Hematopoietic multipotent progenitor cell treated with erythropoietin and hydrocortisone succinate and interleukin-3 and kit ligand, for 17 days (in vitro differentiated cells): Measurements from ENCODE around the gene SAMM50.
A peak's percentile ranks its signal among the peaks of the same experiment; 100 is the strongest.

Source experiments
- DNase-seq: peaks from one replicate; pipeline ENCODE4 v3.0.0-alpha.2; 2015; ENCODE audit warnings: low spot score

Gene SAMM50

DNA sequence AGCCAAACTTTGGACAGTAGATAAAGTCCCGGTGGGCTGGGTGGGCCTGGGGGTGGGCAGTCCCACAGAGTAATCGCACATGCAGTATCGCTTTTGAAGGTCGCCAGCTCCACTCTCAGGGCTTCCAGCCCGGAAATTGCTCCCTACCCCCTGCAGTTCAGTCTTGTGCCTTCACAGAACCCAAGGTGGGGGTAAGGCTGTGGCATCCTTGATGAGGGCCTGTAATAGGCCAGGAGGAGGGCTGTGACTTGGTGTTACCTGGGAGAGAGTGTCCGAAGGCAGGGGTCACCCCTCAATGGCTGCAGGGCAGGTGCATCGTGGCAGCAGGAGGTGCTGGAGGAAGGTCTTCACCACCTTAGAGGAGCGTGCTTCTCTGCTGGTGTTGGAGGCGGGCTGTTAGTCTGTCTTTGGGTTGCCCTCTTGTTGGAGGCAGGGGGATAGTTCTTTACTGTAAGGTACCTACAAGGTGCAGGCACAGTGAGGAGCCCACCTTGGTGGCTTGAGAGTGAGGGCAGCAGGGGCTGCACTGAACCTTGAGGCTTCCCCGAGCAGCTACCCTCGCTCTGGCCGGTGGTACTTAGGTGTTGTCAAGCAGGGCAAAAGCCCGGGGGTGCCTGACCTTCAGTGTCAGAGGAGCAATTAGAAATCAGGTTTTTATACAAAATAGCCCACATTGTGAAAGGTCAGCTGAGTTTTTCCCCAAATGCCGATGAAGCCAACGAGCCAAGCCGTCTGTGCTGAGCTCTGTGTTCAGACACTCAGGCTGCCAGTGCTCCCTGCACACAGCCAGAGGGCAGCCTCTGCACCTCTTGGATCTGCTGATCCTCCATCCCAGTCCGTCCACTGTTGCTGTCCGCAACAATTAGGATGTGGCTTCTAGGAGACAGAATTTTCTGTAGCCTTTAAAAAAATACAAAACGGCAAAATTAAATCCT lies 21.9 kb downstream of the SAMM50 start:
- DNase-seq = no peak

DNA sequence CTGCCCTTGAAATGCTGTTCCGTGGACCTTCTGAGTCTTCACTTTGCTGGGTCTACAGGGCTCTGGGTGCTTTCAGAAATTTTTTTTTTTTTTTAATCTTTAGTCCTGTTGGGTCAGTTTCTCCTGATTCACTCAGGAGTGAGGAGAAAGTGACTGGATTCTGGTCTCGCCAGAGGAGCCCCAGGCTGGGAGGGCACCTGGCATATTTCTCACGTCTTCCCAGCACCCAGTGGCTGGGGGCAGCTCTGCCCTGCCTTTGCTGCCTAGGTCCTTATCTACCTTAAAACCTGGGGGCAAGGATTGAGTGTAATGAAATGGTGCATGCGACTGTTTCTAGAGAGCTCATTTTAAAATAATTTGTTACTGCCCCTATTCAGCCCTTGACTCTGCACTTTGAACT lies 23.3 kb downstream of the SAMM50 start:
- no peak for DNase-seq

DNA sequence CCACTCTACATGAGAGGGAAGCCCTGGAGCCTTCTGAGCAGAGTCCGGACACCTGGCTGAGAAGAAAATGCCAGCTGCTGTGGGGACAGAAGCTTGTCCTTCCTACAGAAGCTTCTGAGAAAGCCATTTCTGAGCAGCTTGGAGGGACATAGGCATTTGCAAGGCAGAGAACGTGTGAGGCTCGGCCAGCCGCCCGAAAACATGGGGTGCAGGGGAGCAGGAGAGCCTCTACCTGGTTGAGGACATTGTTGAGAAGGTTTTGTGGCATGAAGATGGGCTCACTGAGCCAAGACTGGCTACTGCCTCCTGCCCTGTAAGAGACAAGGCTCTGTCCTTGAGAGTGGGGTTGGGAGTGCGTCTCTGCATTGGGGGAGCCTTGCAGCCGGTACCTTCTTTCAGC lies 25.3 kb downstream of the SAMM50 start:
- no peak for DNase-seq

DNA sequence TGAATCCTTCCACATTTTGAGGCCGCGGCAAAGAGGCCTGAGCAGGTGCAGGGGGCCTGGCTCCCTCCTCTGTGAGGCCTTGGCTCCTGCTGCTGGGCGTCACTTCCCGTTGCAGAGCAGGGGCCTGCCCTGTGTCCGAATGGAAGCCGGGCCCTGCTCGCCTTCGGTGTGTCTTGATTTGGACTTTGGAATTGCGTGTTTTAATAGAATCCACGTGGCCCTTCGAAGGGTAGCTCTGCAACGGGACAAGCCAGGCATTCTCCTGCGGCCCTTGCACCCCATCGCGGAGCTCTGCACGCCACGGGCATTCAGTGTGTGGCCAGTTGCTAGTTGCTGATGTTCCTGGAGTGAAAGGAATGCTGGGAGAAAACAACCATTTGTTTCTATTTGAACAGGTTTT lies 25.8 kb downstream of the SAMM50 start:
- DNase-seq = no peak

DNA sequence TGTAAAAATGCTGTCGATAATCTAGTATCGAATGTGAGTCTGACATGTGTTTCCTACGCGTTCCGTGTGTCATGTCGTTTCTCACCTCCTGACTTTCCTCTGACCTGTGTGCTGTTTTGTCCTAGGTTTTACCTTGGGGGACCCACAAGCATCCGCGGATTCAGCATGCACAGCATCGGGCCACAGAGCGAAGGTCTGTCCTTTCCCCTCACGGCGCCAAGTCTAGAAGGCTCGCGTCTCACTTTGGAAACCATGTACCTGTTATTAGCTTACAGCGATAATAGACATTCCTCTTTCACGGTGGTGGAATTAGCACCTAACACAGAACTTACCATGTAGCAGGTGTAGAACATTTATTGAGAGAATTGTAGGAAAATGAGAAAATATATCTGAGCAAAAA lies 28.6 kb downstream of the SAMM50 start:
- no peak for DNase-seq

DNA sequence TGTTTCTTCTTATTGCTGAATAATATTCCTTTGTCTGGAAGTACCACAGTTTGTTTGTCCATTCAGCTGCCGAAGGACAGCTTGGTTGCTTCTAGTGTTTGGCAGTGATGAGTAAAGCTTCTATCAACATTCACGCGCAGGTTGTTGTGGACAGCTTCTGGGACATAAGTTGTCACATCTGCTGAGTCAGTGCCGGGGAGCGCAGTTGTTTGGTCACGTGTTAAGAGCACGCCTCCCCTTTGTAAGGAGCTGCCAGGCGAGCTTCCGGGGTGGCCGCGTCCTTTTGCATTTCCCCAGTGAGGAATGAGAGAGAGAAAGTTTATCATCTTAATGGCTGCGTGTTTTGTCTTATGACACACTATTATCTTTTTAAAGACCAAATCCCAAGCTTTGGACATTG lies 30.3 kb downstream of the SAMM50 start:
- no peak for DNase-seq

DNA sequence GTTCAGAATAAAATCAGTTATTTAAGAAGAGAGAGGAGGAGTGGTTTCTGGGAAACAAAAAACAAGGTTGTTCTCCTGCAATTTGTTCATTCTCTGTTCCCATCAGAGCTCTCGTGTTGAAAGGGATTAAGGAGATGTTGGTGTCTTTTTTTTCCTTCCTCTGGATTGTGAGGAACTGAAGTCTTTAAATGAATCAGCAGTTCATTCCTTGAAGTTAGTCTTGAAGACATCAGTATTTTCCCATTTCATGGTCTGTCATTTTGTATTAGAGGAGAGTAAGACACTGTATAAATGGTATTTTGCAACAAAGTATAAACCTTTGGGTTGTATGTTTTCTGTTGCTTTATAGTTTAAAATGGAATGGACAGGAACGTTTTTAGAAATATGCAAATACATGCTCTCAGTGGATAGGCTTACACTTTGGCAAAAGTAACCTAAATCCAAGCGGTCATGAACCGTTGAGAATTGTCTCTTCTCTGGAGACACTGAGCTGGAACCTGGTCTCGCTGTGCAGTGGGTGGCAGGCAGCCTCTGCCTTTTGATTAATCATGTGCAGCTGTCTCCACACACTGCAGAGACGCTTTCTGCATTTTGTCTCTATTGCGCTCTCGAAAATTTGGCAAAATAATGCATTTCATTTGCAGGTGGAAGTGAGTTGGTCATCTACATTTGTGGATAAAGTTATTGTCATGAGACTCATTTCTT lies 33.0 kb downstream of the SAMM50 start:
- no peak for DNase-seq

DNA sequence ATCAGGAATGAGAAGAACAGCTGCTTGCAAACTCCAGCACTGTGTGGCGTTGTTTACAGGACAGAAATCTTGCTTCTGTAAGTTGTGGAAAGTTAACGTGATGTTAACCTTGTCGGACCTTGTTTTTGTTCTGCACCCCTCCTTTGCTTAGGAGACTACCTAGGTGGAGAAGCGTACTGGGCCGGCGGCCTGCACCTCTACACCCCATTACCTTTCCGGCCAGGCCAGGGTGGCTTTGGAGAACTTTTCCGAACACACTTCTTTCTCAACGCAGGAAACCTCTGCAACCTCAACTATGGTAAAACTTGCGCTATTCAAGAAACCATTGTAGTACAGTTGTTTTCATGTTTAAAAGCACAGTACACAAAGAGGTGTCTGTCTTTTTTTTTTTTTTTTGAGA lies 33.7 kb downstream of the SAMM50 start:
- DNase-seq = no peak

DNA sequence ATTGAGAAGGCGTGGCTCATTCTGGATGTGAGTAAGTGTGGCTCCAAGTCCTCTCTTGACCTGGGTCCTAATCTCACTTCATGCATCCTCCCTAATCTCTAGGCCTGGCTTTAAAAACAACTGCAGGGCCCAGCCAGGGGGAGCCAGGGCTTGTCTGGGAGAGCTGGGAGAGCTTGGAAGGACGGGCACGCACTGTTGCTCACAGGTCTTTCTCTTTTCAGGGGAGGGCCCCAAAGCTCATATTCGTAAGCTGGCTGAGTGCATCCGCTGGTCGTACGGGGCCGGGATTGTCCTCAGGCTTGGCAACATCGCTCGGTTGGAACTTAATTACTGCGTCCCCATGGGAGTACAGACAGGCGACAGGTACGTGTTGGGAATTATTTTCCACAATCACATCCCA lies 34.8 kb downstream of the SAMM50 start:
- DNase-seq = no peak

DNA sequence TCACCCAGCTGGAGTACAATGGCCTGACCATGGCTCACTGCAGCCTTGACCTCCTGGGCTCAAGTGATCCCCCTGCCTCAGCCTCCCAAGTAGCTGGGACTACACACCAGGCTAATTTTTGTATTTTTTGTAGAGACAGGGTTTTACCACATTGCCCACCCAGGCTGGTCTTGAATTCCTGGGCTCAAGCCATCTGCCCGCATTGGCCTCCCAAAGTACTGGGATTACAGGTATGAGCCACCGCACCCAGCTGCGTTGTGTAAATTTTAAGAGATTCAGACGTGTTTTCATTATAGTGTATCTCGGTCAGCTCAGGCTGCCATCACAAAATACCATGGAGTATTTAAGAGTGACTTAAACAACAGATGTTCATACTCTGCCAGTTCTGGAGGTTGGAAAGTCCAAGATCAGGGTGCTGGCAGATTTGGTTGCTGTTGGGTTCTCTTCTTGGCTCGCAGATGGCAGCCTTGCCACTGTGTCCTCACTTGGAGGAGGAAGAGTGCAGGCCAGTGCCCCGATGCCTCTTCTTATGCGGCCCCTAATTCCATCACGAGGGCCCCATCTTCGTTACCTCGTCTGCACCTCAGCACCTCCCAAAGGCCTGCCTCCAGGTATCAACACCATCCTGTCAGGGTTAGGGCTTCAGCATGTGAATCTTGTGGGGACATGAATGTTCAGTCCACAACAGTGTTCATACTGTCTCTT lies 36.2 kb downstream of the SAMM50 start:
- DNase-seq = no peak

DNA sequence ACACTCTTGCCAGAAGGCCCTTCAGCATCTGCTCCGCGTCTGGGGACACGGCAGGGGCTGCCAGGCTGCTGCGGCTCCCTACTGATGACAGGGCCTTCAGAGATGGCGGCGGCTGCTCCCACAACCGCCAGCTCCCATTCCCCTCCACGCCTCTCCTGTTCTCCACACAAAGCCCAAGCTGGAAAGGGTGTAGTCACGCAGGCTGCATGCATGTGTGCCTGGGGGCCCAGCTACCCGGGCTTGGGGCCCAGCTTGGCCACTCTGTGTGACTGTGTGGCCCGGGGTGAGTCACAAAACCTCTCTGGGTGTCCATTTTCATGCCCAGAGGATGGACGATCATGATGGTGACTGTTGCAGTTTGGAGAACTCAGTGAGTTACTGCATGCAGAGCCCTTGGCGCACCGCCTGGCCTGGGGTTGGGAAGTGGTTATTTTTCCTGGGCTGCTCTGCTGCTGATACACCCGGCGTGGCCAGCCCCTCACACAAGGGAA lies 37.1 kb downstream of the SAMM50 start:
- no peak for DNase-seq

DNA sequence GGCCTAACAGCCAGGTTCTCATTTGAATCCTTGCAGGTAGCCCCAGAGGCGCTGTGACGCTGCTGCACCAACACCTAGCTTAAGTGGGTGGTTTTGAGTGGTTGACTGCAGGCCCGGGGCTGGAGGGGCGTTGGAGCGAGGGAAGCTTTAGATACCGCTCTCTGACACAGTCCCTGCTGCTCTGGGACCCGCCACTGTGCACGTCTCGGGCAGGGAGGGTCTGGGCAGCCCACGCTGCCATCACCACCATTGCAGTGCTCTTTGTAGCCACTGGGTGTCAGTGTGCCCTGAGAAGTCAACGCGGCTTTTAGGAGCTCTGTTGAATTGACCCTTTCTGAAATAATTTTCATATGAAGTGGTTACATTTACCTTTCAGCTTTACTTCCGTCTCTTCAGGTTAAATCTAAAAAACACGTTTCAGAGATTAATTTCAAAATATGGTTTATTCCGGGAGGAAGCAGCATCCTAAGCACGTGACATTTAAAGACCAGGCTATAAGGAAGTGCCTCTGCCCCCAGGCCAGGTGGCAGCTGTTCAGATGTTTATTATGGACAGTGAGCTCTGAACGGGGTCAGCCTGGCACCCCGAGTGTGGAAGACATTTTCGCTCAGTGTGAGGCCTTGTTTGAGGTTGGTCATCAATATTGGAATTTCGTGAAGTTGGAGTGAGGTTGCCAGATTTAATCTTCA lies 38.0 kb downstream of the SAMM50 start:
- DNase-seq = peak; percentile 73

DNA sequence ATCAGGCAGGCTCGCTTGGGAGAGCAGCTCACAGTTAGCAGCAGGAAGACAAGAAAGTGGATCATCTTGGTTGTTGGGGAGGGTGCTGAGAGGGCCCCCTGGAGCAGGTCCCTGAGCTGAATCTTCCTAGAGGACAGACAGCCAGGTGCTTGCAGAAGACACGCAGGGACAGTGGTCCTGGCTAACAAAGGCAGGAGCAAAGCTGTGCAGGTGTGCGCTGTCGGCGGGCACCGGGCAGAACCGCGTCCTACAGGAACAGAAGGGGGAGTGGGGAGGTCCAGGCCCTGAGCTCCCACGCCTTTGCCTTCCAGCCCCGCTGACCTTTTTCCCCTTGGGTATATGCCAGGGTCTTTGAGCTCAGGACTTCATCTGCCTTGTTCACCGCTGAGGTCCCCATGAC lies 38.8 kb downstream of the SAMM50 start:
- DNase-seq = no peak

DNA sequence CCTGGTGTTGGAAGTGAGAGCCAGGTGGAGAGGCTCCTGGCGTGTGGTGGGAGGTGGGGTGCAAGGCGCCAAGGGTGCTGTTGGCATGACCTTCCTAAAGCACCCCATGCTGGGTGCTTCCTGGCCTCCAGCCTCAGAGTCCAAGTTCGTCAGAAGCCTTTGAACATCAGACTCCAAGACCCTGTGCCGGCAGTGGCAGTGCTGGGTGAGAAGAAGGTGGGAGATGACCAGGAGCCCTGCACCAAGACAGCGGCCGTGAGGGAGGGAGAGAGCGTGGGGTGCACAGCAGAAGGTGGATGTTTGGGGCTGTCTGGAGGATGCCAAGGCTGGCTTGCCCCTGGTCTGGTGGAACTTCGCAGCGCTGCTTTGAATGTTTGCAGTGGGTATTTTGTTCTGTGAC lies 39.2 kb downstream of the SAMM50 start:
- DNase-seq = no peak

DNA sequence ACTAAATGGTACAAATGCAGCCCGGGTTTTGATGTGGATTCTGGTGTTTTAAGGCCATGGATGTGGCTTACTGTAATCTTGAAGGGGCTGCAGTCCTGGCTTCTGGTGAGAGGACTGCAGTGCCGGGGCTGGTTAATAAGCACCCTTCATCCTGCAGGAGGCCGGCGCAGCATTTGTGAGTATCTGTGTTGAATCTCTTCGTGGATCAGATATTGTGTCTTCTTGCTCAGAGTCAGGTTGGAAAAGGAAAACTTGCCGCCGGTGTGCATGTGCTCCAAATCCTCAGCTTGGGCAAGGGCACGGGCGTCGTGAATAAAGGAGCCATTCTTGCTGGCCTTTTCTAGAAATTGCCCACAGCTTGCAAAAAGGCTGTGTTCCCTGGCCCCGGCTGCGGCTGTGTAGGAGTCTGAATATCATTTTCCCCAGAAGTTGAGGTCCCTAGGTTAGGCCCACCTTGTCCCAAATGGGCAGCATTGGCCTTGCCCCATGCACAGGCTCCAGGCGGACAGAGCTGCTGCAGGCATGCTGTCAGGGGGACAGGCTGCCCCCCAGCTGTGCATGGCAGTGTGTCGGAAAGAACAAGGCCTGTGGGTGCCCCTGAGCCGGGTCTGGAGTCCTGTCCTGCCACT lies 39.9 kb downstream of the SAMM50 start:
- DNase-seq = no peak

DNA sequence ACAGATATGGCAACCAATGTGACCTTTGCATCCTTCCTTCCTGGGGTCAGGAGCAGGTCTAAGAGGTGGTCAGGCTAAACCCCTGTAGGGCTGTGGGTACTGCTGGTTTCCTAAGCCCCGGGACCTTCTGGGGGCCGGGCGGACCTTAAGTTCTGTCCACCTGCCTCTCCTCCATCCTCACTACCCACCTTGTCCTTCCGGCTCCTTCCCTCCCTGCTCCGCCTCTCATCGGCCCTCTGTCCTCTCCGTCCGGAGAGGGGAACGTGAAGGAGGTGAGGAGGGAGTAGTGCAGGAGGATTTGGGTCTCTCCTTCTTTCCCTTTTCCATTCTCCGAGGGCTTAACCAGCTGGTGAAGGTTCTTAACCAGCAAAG lies 40.5 kb downstream of the SAMM50 start:
- no peak for DNase-seq

DNA sequence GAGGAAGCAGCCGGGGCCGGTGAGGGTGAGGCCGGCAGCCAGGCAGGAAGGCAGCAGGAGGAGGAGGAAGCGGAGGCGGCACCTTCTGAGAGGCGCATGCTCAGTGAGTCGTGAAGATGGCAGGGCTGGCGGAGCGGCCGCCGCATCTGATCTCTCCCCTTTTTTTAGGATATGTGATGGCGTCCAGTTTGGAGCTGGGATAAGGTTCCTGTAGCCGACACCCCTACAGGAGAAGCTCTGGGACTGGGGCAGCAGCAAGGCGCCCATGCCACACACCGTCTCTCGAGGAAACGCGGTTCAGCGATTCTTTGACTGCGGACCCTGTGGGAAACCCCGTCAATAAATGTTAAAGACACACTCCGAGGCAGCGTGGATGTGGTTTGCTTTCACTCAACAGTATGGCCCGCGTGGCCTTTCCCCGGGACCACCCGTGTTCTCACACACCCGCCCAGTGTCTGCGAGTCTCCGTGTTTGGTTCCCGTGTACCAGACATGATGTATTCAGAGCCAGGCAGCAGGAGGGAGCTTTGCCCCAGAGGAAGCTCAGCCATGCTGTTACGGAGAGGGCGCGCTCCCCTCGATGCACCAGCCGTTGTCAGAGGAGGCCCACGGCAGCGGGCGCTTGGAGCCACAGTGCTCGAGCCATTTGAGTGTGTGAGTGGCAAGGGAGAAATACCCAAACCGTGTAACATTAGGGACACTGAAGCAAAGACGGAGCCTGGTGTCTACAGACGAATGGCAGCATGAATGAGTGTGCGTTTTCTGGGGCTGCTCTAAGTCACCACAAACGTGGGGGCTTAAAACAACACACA lies 41.1 kb downstream of the SAMM50 start:
- no peak for DNase-seq

DNA sequence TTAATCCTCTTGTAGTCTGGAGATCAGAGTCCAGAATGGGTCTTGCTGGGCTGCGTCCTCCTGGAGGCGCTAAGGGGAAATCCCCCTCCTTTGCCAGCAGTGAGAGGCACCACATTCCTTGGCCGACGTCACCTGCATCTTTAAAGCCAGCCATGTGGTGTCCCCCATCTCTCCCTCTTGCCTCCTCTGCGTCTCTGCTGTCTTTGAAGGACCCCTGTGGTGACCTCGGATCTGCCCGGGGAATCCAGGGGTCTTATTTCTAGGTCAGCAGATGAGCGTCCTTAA lies 41.7 kb downstream of the SAMM50 start:
- DNase-seq = no peak

DNA sequence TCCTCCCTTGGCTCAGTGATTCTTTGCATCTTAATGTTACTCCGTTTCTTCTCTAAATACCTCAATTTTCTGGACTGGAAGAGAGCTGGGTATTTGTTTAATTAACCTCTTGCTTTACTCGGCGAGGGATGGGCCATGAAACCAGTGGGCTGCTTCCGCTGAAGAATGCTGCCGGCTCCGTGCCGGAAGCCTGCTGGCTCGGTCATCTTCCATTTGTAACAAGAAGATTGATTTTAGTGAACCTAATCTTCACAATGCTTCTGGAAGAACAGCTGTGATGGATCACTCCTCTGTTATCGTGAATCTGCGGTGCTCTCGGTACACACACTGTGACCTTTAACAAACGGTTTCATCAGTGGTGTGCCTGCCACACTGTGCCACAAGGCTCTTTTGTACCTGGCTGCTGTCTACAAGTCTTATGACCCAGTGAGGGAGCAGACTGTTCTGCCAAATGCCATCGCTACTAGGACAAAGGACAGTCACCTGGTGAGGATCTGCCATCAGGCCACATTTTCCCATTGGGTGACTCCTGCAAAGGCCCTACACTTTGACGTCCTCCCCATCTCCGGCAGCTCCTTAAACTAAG lies 43.5 kb downstream of the SAMM50 start:
- no peak for DNase-seq

DNA sequence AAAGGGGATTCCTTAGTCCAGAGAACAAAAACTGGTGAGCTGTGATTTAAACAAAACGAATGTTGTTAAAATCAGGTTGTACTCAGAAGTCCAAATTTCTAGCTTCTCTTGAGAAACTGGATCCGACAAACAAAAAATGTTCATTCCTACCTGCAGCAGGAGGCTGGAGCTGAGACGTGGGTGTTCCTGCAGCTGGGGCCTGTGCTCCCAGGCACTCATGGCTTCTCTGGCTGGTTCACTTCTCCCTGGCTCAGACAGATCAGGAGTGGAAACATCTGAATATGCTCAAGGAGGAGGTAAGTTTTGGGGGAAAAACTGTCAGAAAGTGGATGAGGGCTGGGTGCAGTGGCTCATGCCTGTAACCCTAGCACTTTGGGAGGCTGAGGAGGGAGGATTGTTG lies 44.1 kb downstream of the SAMM50 start:
- DNase-seq = no peak

DNA sequence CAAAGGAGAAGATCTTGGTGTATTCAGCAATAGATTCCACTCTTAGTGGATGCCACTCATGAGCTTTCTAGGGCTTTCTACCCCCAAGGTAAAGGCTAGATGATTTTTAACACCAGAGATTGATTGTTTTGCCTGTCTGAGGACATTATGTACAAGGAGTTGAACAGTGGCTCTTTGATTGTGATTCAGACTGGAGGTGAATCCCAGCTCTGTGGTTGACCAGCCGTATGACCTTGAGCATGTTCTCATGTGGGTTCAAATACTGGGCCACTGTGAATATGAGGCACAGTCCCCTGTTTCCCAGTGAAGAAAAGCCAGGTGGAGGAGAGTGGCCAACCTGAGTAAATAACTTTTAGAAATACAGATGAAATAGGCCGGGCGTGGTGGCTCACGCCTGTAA lies 44.9 kb downstream of the SAMM50 start:
- DNase-seq = no peak
